NB4 (cell line): ENCODE data around the gene CALM1.
A peak's percentile ranks its signal among the peaks of the same experiment; 100 is the strongest.
"Not testable (repeated sequence)": the region's sequence is repeated elsewhere in the genome, so short reads cannot be mapped to it uniquely, and the experiment has no call there.

Experiments
- DNase-seq: peaks from one replicate; pipeline ENCODE4 v3.0.0; 2010; ENCODE audit warnings: low read depth
- H3K4me3 ChIP-seq: one replicate; pipeline ENCODE4 v1.5.1; 2011; ENCODE audit warnings: mild to moderate bottlenecking, low read depth, low read length, moderate library complexity
- CTCF ChIP-seq: IDR thresholded peaks from one replicate; pipeline ENCODE4 v1.5.1; 2012; ENCODE audit warnings: low read depth, low read length
- MYC ChIP-seq: IDR thresholded peaks from 2 replicates; pipeline ENCODE4 v1.6.1; 2011; ENCODE audit warnings: low read depth, low read length
- POLR2A ChIP-seq: IDR thresholded peaks from 2 replicates; pipeline ENCODE4 v1.6.1; 2011; ENCODE audit warnings: mild to moderate bottlenecking; ENCODE audit not compliant: insufficient read length; ENCODE audit errors: extremely low read depth
- TF ChIP-seq, protein P1 (sequence below): IDR thresholded peaks from 2 replicates; pipeline ENCODE4 v1.6.1; 2011; ENCODE audit warnings: low read depth, low read length

The CALM1 gene

GRCh38 chr14:90386321-90386720, 10.5 kb upstream of the CALM1 start:
- DNase-seq: no peak
- no peak overlapping the region for H3K4me3 ChIP-seq
- TF ChIP-seq MYC (no peak), CTCF (no peak), POLR2A (no peak)
- TF ChIP-seq, protein P1, sequence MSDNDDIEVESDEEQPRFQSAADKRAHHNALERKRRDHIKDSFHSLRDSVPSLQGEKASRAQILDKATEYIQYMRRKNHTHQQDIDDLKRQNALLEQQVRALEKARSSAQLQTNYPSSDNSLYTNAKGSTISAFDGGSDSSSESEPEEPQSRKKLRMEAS: no peak

DNA sequence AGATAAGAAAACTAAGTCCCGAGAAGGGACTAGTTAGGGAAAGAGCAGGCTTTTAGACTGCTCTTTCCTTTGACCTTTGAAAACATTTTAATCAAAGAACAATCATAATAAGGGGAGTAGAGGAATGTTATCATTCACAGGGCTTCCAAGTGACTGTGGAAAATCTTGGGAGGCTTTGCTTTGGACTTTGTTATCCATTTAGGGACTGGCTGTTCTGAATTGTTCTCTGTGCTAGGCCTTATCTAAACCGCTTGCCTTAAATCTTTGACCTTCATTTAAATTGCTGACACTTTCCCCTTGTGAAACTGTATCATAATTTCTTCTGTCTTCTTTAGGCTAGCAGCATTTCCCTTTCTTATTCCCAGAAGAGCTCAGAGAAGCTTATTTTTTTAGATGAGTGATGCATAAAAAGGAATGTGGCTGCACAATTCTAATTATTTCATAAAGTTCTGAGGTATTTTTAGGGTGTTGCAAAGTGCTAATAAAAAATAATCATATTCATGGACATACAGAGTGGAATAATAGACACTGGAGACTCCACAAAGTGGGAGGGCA, 9.5 kb upstream of the CALM1 start:
- H3K4me3 ChIP-seq: no peak overlapping the region
- no peak for DNase-seq
- TF ChIP-seq CTCF (no peak), MYC (no peak), POLR2A (no peak)
- TF ChIP-seq, protein P1: no peak

DNA sequence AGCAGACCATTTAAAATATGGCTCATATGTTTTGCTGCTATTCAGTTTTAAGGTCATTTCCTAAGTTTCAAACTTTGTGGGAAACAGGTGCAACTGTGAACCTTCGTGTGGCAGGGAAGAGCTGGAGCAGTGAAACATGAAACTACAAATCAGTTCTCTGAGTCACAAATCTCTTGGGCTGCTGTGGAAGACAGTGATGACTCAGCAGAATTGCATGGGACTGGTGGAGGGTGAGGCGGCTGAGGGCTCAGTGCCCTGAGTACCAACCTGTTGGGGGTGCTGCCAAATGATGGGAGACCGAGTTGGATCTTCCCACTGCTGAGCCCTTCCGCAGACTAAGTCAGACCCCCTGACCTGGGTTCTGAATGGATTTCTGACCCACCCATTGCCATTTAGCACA, 8.4 kb upstream of the CALM1 start:
- DNase-seq: peak; percentile 42
- no peak for TF ChIP-seq MYC
- TF ChIP-seq, protein P1: no peak
- TF ChIP-seq POLR2A: no peak
- TF ChIP-seq CTCF: no peak
- no peak overlapping the region for H3K4me3 ChIP-seq

DNA sequence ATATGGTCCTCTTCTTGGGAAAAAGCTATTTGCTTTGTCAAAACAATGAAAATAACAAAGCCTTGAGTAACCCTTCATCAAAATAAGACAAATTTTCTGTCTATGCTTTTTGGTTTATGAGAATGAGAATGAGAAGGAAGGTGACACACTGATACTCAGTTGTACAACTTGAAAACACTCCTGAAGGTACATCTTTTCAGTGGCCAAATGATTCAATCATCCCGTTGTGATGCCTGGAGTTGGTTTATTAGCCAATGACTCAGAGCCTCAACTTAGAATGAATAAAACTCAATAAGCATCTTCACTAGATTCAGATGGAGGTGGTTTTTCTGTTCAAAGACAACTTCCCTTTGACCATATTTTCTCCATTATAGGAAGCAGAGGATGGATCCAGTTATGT, 7.8 kb upstream of the CALM1 start:
- no peak overlapping the region for H3K4me3 ChIP-seq
- TF ChIP-seq POLR2A (no peak), CTCF (no peak), MYC (no peak)
- TF ChIP-seq, protein P1: no peak
- DNase-seq: no peak

DNA sequence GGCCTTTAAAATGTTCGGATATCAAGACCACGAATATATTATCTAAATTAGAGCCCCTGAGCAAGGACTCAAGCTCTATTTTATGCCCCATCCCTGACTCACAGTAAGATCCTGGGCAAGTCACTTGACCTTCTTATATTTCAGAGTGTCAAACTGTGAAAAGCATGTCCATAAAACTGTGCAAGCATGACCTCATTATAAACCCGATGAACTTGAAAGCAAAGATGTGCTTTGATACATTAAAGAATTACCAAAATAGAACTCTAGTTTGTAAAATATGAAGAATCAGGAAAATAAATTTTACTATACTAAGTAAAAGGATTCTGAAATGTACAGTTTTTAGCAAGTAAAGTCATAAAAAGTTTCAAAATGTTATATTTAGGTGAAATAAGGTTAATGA, 2.9 kb upstream of the CALM1 start:
- no peak for DNase-seq
- no peak overlapping the region for H3K4me3 ChIP-seq
- TF ChIP-seq, protein P1: no peak
- TF ChIP-seq POLR2A (no peak), CTCF (no peak), MYC (no peak)

DNA sequence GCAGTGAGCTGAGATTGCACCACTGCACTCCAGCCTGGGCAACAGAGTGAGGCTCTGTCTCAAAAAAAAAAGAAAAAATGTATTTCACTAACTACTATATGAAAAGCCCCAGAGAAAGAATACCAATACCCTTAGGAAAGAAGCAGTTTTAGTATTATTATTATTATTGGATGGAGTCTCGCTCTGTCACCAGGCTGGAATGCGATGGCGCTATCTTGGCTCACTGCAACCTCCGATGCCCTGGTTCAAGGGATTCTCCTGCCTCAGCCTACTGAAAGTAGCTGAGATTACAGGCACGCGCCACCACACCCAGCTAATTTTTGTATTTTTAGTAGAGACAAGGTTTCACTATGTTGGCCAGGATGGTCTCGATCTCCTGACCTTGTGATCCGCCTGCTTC, 2.0 kb upstream of the CALM1 start:
- H3K4me3 ChIP-seq: not testable (repeated sequence)

More for the DNA sequence above, 2.0 kb upstream of the CALM1 start:
- not testable (repeated sequence) for DNase-seq
